Ureter (tissue), 1 donor: ENCODE data around the gene KCNJ6. TPM values are rescaled to one million over a fixed set of nuclear protein-coding genes. Genes with fewer than 3 reads are reported as not detected.
"Not testable (repeated sequence)": the region's sequence is repeated elsewhere in the genome, so short reads cannot be mapped to it uniquely, and the experiment has no call there.

Experiments used
- DNase-seq: peaks from one replicate; pipeline ENCODE4 v3.0.0-alpha.2; 2020; ENCODE audit warnings: low spot score
- total RNA-seq: library from RNA; stranded (reverse); gene quantifications from one replicate; pipeline ENCODE4 v1.2.4, GENCODE V29; 2023
- donor health status: DM: yes; HTN: yes; CAD: no.

KCNJ6 gene
- total RNA-seq, 1 donor from 2014 or later, result not detected

DNA sequence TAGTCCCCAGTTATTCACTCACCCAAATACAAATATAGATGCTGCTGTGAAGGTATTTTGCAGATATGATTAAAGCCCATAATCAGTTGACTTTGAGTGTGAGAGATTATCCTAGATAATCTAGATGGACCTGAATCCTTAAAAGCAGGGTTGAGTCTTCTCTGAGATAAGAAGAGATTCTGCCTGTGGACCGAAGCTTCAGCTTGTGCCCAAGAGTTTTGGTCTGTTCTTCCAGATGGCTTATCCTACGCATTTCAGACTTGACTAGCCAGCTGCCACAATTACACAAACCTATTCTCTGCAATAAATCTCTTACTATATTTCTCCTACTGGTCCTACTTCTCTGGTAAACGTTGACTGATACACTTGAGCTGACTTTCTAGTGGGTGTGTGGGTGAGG, 145.1 kb downstream of the KCNJ6 start:
- no peak for DNase-seq

DNA sequence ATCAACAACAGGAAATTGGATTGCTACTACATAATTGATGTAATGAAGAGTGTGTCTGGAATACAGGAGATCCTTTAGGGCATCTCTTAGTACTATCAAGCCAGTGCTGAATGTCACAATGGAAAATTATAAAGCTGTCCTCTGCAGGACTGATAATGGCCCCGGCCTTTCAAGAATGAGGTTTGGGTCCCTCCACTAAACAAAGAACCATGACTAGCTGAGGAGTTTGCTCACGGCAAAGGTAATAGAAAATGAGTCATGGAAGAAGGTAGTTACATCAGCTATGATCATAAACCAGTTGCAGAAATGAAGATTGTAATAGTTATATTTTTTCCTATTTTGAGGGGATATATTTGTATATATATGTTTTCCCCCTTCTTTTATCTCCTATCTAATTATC, 145.8 kb downstream of the KCNJ6 start:
- no peak for DNase-seq

DNA sequence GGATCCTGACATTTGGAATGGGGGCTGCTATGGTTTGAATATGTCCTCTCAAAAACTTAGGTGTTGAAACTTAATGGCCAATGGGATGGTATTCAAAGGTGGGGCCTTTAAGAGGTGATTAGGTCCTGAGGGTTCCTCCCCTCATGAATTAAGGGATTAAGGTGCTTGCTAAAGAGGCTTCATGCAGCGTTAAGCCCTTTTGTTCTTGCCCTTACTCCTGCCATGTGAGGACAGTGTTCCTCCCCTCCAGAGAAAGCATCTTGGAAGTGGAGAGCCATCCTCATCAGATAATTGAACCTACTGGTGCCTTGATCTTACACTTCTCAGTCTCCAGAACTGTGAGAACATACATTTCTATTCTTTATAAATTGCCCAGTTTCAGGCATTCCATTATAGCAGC, 146.6 kb downstream of the KCNJ6 start:
- DNase-seq, result no peak

DNA sequence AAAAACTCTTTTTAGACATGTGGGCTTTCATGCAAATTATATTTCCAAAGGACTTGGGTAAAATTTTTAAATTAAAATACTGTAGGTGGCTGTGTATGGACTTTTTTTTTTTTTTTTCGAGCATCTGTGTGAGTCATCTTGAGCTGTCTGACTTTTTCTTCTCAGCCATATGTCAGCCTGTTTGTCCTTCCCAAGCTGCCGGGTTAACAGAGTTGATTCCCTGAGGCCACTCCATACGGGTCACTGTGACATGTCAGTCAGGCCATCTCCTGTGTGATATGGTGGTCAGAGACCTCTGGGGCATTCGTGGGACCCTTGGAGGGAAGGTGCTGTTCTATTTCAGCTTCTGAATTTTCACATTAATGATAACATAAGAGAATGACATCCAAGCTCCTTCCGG, 148.3 kb downstream of the KCNJ6 start:
- DNase-seq, result no peak

DNA sequence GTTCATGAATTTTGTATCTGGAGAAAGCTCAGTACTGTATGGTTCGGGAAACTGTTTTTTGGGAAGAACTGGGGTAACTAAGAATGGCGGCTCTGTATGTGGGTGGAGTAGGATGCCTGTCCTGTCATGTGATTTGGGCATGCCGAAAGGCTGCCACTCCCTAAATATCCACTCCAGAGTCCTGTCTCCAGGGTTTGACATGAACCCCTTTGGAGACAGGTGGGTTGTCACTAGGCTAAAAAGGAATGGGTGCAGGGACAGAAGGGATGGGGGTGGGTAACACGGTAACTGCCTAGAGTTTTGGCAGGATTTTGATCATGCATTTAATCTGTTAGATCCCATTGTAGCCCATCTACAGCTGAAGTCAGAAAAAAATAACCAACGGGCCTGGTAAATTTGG, 150.1 kb downstream of the KCNJ6 start:
- no peak for DNase-seq

DNA sequence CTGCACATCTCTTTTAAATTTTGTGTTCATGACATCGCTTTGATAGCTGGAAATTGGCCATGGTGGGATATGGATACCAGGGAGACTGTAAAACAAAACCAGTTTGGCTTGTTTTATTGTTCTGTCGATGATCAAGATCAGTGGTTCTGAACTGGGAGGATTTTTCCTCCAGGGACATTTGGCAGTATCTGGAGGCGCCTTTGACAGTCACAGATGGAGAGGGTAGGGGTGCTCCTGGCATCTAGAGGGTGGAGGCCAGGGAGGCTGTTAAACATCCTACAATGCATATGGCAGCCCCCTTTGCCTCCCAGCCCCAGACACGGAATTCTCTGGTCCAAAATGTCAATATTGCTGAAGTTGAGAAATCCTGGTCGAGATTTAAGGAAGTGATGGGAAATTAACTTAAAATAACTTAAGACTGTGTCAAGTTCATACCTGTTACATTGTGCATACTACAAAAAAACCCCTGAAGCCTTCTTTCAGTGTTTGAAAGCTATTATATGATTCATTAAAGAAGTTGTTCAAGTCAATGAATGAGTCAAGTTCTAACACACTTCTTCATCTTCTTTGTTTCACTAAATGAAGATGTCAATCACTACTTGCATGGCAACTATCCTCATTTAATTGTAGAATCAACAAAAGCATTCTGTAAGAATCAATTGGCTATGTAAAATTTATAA, 150.9 kb downstream of the KCNJ6 start:
- no peak for DNase-seq

DNA sequence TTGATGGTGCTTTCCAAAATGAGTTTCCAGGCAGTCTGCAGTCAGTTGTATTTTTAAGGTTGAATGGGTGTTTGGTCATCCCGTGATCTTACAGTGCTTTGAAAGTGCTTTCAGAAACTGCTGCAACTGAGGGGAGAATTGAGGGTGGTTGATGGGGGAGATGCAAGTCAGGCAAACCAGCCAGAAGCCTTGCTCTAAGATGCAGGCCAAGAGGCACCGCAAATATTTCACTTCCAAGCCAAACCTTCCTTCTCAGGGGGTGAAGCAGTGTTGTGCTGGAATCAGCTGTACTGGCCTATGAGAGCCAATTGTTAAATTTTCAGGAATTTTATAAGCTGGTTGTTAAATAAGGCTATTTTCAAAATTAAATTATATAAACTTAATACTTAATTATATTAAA, 151.6 kb downstream of the KCNJ6 start:
- DNase-seq, result no peak

DNA sequence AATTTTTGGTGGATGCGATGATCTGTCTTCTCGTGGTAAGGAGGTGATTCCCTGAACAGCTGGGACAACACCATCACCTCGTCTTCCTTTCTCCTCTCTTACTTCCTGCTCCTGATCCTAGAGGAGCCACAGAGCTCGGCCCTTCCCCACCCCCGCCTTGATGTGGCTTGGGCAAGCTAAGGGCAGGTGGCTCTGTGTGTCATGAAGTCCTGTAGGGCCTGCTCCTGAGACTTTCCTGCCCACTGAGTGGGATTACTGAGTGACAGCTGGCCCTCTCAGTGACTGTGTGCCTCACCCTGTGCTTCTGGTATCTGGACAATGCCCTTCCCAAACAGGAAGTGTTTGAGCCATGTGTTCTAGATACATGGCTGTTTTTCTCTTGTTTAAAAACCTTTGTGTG, 153.0 kb downstream of the KCNJ6 start:
- no peak for DNase-seq

DNA sequence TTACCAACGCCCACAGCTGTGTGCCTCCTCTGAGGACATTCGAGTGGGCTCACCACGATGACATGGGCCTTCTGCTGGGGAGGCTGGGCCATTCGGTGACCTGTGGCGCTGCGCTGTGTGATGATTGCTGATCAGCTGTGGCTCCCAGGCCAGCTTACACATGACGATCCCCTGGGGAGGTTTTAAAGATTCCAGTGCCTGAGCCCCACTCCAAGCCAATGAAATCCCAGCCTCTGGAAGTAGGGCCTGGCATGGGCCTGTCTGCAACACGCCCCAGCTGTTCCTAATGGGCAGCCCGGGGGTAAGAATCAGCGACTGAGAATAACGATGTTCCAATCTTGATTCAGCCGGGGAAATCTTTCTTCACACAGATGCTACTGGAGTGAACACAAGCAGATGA, 153.7 kb downstream of the KCNJ6 start:
- no peak for DNase-seq

DNA sequence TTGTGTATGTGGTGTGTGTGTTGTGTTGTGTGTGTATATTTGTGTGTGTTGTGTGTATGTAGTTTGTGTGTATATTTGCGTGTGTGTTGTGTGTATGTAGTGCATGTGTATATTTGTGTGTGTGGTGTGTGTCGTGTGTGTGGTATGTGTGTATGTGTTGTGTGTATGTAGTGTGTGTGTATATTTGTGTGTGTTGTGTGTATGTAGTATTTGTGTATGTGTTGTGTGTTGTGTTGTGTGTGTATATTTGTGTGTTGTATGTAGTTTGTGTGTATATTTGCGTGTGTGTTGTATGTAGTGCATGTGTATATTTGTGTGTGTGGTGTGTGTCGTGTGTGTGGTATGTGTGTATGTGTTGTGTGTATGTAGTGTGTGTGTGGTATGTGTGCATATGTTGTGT, 154.9 kb downstream of the KCNJ6 start:
- DNase-seq, result not testable (repeated sequence)

DNA sequence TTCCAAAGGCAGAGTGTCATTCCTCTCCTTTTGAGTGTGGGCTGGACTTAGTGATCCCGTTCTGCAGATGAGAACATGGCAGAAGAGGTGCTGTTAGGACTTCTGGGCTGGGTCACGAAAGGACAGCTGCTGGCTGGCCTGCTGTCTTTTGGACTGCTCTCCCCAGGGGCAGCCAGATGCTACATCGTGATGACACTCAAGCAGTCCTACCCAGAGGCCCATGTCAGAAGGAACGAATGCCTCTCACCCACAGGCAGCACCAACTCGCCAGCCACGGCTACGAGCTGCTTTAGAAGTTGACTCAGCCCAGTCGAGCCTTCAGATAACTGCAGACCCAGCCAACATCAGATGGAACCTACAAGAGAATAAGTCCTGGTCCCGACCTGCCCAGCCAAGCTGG, 156.5 kb downstream of the KCNJ6 start:
- DNase-seq, result no peak

DNA sequence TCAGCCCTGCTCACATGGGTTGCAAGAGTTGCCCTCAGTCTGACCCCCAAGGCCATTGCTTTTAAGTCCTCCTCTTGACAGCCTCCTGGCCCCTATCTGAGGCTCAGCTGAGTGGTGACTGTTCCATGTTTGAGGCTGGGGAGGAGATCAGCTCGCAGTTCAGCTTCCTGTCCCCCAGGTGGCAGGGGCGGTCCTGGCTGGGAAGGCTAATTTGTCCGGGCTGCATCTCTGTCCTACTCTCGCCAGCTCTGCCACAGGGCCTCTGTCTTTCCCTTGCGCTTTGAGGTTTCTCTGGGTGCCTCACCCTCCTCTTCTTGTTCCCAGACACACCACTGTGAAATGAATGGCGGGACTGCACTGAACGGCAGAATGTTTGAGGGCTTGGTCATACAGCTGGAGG, 157.3 kb downstream of the KCNJ6 start:
- DNase-seq, result peak; percentile 50

DNA sequence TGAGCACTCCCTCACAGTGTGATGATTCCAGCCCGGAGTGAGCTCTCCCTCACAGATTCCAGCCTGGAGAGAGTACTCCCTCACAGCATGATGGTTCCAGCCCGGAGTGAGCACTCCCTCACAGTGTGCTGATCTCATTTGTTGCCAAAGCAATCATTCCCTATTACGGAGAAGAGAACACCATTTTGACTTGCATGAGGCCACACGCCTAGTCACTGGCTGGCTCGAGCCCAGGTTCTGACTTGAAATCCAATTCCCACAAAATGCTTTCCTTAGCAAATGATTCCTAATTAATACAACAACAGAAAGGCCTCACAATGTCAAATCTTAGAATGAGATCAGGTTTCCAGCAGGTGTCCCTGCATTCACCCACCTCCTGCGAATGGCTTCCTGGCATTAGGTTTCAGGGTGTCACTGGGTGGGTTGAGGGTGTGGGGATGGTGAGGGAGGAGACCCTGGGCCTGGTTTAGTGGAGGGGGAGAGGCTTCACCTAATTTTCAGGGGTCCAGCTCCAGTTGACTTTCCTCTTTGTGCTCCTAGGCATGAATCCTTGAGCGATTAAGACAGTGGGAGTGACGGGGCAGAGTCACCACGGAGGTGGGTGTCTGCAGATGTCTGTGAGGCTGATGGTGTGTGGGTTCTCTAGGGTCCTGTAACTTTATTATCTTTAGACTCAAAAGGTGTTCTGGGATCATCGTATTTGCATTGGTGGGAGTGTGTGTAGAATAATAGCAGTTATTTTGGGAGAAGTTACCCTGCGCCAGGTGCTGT, 158.5 kb downstream of the KCNJ6 start:
- no peak for DNase-seq

DNA sequence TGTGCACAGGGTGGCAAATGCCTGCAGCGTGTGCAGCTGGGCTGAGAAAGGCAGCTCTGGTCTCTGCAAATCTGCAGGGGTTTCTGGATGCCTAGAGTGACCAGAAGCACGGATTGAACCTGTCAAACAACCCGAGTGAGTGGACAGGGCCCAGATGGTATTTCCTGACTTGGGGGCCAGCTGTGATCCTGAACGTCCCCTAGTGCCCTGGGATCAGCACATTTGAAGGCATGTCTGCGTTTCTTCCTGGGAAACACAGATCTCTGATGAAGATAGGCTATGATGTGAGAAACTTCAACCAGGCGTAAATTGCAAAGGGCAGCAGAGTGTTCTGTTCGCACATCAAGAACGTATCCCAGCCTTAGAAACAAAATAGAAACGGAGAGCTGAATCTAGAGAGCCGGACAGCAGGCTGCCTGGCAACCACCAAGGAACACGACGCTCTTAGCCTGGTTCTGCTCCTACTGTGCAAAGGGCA, 163.1 kb downstream of the KCNJ6 start:
- DNase-seq, result no peak

DNA sequence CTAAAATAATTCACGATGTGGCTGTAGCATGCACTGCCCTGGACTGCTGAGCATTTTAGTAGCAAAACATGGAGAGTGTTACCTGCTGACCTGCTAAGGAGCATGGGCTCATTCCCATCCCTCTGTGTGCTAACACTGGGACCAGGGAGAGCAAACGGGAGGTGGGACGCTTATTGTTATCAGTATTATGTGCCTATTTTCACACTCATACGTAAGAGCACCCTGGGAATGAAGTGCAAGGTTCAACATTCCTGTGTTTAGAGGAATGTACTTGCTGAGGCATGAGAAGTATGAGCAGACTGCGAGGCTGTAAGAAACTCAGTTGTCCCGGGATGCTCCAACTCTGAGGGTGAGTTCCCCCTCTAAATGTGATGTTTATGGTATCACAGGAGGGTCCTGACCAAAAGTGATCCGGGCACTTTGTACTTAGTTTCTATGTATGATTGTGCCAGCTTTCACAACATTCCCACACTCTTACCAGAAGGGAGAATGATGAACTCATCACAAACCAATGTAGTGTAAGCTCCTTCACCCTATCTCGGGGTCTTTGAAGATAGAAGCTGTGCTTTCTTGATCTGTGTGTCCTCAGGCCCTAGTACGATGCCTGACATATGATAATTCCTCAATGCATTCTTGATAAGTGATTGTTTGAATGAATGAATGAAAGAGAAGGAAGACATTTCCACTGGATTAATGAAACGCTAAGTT, 164.8 kb downstream of the KCNJ6 start:
- DNase-seq, result no peak

DNA sequence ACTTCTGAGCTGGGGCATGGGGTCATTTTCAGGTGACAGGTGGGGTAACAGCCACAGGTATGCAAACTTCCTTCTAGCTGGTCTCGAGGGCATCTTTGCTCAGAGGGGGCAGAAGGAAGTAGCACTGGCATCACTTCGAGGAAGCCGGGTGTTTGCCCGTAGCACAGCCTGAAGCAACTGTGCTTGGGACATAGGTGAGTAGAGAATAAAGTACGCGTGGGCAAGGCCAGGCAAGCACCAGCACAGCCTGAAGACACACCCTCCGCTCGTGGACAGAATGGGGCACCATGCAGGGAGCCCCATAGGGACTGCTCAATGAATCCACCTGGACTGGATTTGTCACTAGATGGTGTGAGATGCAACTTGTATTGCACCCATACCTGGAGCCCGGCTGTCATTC, 167.1 kb downstream of the KCNJ6 start:
- DNase-seq, result peak; percentile 70

DNA sequence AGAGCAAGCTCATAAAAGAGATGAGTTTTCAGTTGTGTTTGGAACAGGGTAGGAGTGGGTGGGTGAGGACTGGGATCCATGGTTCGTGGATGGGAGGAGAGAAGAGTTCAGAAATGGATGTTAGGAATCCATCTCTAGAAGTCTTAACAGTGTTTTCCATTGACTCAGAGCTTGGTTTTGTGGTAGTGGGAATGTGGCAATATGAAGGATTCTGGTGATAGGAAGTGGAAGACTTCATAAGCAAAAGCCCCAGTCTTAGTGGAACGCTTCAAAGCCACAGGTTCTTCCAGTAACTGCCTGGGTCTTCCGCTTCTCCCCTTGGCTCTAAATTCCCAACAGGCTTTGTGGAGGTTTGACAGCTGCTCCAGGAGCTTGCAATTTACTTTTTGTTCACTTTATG, 167.9 kb downstream of the KCNJ6 start:
- no peak for DNase-seq

DNA sequence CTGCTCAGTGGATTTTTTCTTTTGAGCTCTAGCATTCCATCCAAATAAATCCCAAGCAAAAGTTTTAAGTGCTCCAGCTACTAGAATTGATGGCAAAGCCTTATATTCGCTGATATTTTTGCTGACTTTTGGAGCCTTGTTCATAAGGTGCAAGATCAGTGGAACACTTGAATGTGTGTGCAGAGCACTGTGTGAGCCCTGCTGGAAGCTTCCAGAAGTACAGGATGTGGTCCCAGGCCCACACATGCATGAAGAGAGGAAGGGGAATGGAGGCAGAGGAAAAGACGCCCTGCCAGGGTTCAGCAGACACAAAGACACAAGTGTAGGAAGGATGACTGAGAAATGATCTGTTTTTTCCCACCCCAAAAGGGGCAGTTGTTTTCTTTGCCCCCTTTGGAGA, 169.4 kb downstream of the KCNJ6 start:
- DNase-seq, result no peak

DNA sequence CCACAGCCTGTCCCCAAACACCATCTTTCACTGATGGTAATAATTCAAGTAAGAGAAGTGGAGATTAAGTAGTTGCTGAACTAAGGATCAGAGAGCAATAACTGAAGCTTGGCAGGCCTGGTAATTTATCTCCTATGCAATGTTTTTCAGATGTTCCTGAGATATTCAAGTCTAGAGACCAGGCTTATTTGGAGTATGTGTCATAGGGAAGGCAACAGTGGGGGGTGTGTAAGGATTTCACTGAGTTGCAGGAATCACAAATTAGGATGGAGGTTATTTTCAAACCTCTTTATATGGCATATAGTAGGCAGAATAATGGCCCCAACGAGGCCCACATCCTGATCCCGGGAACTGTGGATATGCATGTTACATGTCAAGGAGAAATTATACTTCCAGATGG, 171.7 kb downstream of the KCNJ6 start:
- DNase-seq, result no peak

DNA sequence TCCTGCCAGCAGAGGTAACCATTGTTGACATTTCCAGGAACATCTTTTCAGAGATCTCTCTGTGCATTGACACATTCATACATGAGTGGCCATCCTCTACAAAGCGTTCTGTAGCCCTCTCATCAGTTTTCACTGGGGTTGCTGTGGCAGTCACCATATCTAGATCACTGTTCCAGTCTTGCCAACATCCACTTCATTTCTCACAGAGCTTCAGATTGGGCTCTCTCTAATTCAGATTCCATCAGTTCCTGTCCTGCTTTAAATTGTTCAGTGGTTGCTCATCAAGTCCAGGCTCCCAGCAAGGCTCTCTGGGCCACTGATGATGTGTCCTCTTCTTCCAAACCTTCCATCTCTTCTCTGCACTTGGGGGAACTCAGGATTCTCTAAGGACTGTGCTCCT, 173.7 kb downstream of the KCNJ6 start:
- no peak for DNase-seq

DNA sequence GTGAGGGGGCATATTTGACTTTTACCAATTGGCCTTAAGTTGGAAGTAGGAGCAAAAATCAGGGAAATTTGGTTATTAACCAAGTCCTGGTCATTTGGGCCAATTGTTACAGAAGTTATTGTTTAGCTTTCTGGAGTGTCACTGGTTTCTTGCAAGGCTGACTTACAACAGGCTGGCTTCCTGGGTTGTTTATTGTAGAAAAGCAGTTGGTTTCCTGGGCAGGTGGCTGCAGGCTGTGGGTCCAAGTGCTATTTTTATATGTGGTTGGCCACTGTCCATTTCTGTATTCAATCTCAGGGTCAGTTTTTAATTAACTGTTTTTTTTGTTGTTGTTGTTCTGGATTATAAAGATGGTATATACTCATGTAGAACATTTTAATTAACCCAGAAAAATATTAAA, 174.1 kb downstream of the KCNJ6 start:
- DNase-seq, result no peak

DNA sequence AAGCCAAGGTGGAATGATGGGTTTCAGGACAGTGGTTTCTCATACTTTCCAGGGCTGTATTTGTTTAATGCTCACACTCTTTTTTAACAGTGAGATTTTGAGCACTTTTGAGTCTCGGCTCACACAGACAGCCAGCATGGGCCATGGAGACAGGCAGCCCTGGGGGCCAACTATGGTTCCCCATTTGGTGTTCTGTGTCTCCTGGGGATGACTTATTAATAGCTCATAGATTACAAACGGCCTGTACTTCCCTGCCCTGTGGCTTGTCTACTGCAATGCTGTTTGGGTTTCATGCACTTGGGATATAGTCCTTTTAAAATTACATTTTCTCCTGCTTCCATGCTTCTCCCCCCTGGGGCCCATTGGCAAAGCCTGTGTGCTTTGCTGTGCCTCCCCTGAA, 178.3 kb downstream of the KCNJ6 start:
- no peak for DNase-seq

DNA sequence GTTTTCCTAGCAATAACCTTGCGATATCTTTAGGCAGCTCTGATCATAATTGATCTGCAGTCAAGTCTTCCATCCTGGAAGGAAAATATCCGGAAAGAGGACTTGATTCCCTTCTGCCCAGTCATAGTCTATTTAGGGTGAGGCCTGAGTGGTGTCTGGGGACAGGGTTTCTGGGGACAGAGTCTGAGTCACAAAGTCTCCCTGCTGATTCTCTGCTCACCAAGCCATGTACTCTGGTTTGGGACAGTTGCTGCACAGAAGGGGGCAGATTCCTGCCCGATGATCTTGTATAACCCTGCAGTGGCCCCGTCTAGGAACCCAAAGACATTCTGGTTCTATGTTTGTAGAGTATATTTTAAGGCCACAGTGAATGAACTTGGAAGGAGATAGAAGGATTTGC, 178.8 kb downstream of the KCNJ6 start:
- DNase-seq, result no peak
